ENCODE results near the gene ZNF638. TPM values are rescaled to one million over a fixed set of nuclear protein-coding genes. Genes with fewer than 3 reads are reported as not detected.
"Not testable (repeated sequence)": the region's sequence is repeated elsewhere in the genome, so short reads cannot be mapped to it uniquely, and the experiment has no call there.

The ZNF638 gene
- total RNA-seq, 1 donor from 2014 or later = 93.0 TPM

DNA sequence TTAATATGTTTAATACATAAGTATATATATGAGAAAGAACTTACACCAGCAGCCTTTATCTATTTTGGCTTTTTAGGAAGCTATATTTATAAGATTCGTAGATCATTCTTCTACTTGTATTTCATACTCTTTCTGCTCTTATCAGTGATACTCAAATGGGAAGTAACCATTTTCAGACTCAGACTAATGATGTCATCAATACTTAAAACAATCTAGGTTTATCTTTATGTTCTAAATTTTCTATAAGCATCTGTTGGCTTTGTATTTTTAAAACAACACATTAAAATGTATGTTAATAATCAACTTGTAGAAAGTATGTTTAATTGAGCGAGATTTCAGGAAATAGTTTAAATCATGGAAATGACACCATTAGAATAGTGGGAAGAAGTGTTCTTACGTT is 70.8 kb downstream of the ZNF638 start:
- DNase-seq (ENCODE audit: low read depth, low spot score) = no peak

DNA sequence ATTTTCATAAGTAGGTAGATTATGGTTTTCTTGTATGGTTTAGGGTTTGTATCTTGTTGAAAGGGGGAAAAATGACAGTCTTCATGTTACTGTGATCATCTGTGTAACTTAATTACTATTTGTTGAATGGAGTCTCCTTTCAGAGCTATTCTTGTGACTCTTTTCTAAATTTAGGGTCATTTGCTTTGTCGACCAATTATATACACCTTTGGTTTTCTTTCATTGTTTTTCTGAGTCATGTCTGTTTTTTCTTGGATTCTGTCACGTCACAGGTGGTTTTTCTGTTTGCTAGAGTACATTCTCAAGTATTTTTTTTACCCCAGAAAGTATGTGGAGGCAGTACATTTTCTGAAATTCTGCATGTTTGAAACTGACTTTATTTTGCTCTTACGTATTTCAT is 78.0 kb downstream of the ZNF638 start:
- no peak for DNase-seq (ENCODE audit: low read depth, low spot score)

DNA sequence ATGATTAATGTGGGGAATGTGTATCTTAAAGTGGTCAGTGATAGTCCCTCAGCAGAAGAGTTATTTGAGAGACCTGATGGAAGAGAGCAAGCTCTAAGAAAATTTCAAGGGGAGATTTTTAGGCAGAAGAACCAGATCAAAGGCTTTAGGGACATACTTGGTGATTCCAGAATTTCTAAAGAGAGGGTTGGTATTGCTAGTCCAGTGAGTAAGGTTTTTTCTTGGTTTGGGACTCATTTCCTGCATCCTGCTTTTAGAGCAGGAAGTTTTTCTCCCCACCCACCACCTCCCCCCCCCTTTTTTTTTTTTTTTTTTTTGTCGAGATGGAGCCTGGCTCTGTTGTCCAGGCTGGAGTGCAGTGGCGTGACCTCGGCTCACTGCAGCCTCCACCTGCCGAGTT is 79.1 kb downstream of the ZNF638 start:
- DNase-seq (ENCODE audit: low read depth, low spot score) = no peak

DNA sequence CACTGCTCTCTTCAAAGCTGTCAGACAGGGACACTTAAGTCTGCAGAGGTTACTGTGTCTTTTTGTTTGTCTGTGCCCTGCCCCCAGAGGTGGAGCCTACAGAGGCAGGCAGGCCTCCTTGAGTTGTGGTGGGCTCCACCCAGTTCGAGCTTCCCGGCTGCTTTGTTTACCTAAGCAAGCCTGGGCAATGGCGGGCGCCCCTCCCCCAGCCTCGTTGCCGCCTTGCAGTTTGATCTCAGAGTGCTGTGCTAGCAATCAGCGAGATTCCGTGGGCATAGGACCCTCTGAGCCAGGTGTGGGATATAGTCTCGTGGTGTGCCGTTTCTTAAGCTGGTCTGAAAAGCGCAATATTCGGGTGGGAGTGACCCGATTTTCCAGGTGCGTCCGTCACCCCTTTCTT is 85.3 kb downstream of the ZNF638 start:
- not testable (repeated sequence) for DNase-seq (ENCODE audit: low read depth, low spot score)

DNA sequence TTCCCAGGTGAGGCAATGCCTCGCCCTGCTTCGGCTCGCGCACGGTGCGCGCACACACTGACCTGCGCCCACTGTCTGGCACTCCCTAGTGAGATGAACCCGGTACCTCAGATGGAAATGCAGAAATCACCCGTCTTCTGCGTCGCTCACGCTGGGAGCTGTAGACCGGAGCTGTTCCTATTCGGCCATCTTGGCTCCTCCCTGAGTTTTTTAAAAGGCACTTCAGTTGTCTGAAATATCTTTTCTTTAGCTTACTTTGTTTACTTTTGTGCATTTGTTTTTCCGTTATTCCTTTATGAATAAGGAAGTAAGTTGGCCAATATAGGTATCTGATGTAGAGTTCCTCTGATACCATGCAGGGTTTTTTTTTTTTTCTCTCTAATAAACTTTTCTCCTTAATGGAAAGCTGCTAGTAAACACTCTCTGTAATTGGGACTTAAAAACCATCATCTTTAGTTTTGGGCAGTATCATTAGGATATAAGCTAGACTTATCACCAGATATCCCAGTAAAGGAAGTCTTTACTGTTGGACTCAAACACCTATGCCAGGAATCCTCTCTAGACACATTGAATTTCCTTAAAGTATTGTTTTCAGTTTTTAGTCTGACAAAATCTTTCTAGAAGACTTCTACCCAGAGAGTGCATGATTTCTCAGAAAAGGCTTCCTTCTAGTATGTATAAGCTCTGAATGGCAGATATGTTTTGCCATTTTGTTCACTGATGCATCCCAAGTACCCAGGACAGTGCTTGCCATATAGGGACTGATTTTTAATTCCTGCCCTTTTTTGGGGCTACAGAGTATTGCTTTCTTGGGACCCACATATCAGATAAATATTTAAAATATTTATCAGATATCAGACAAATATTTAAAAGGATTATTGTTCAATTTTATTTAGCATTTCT is 86.0 kb downstream of the ZNF638 start:
- DNase-seq (ENCODE audit: low read depth, low spot score) = no peak

DNA sequence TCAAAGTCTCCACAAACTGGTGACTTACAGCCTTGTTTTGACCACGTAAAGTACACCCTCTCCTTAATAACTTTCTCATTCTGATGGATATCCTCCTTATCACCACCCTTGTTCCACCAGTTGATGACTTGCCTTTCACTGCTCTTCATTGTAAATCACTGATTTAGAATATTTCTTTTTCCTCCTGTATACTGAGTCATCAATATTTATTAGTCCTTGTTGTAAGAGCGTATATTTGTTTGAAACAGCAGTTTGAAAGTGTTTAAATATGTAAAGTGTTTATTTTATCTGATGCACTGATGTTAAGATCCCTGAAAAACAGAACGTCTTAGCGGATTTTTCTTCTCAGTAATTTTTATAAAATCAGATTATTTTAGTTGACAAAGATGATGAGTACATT is 87.6 kb downstream of the ZNF638 start:
- DNase-seq (ENCODE audit: low read depth, low spot score) = no peak

DNA sequence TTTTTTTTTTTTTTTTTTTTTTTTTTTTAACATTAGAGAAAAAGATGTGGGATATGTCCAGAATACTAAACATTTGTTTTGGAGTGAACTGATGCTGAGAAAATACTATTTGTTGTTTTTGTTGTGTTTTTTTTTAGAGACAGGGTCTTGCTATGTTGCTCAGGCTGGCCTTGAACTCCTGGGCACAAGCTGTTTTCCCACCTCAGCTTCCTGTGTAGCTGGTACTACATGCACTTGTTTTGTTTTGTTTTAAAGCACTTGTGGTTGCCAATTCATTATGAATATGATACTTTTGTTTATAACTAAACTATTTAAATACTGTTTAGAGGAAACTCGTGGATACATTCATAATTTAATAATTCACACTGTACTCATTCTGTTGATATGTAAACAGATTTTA is 88.4 kb downstream of the ZNF638 start:
- DNase-seq (ENCODE audit: low read depth, low spot score) = no peak

DNA sequence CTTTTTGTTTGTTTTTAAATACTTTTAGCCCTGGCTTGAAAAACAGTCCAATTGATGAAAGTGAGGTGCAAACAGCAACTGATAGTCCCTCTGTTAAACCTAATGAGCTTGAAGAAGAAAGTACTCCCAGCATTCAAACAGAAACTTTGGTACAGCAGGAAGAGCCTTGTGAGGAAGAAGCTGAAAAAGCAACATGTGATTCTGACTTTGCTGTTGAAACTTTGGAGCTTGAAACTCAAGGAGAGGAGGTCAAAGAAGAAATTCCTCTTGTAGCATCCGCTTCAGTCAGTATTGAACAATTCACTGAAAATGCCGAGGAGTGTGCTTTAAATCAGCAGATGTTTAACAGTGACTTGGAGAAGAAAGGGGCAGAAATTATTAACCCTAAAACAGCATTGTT is 91.2 kb downstream of the ZNF638 start:
- DNase-seq (ENCODE audit: low read depth, low spot score) = no peak

DNA sequence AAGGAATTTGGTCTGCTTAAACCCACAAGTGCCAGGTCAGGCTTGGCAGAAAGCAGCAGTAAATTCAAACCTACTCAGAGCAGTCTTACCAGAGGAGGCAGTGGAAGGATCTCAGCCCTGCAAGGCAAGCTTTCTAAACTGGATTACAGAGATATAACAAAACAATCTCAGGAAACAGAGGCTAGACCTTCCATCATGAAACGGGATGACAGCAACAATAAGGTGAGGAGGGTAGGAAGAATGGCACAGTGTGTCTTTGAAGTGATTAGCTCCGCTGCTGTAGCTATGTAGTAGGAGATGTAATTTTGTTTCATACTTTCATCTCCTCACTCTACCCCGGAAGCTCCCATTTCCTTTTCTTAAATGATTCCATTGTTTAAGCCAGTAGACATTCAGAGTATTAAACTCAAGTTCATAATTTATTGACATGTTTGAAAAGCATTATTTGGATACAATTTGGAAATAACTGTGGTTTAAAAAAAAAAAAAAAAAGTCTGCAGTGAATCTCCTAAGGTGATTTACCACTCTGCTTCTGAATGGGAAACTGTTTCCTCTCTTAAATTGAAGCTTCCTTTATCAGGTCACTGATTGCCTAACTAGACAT is 92.3 kb downstream of the ZNF638 start:
- DNase-seq (ENCODE audit: low read depth, low spot score) = peak; percentile 71

DNA sequence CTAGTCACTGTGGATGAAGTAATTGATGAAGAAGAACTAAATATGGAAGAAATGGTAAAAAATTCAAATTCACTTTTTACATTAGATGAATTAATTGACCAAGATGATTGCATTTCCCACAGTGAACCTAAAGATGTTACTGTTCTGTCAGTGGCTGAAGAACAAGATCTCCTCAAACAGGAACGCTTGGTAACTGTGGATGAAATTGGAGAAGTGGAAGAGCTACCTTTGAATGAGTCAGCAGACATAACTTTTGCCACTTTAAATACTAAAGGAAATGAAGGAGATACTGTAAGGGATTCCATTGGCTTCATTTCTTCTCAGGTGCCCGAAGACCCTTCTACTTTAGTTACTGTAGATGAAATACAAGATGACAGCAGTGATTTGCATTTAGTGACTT is 95.1 kb downstream of the ZNF638 start:
- DNase-seq (ENCODE audit: low read depth, low spot score) = no peak

DNA sequence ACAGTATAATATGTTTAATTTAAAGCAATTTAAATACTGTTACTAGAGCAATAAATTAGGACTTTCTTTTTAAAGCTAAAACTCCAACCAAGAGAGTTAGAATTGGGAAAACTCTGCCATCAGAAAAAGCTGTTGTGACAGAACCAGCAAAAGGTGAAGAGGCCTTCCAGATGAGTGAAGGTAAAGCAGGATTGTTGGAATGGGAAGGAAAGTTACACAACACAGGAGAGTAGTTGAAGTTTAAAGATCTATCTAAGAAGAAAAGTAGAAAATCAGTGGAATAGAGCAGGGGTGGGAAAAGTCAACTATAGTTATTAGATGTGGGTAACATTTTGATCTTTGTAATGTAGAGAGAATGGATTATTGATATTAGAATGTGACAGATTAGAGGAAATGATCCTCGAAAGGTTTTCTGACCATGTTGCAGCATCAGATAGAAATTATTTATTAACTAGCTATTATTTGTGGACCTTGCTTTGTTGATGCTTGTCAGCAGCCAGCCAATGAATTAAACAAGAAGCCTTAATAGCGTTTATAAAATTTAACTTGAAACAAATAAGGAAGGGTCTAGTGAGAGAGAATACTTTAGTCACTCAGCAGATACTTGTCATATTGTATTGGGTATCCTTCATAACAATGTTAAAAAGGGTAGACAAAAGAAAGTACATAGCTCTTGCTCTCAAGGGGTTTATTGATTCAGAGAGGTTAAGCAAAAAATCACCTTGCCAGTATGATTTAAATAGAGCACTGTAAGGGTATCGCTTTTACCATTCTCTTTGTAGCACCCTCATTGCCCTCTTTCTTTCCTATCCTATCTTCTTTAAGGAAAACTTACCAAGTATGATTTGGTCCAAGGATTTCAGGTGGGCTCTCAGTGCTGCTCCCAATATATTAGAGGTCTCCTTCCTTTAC is 97.1 kb downstream of the ZNF638 start:
- DNase-seq (ENCODE audit: low read depth, low spot score) = no peak

DNA sequence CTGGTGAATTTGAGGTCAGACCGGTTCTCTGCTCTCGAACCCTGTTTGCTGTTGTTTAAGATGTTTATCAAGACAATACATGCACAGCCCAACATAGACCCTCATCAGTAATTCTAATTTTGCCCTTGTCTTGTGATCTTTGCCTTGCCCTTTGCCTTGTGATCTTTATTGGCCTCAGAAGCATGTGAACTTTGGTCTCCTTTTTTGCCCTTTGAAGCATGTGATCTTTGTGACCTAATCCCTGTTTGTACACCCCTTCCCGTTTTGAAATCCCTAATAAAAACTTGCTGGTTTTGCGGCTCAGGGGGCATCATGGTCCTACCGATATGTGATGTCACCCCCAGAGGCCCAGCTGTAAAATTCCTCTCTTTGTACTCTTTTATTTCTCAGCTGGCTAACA is 113.6 kb downstream of the ZNF638 start:
- not testable (repeated sequence) for DNase-seq (ENCODE audit: low read depth, low spot score)

DNA sequence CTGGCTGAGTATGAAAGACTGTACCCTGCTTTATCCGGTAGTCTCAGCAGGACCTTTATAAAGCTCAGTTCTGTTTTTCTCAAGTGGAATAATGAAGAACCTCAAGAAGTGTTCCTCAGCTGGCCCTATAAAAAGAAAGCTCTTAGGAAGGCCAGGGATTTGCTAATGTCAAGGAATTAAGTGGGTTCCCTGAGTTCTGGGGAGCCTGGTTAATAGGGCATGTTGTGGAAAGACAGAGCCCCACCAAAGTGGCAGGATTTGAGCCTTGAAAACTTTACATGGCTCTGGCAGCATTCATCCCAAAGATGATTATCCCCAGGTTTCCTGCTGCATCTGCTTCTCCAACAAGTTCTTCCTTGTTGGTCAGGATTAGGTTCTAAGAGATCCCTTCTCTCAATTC is 114.9 kb downstream of the ZNF638 start:
- no peak for DNase-seq (ENCODE audit: low read depth, low spot score)

DNA sequence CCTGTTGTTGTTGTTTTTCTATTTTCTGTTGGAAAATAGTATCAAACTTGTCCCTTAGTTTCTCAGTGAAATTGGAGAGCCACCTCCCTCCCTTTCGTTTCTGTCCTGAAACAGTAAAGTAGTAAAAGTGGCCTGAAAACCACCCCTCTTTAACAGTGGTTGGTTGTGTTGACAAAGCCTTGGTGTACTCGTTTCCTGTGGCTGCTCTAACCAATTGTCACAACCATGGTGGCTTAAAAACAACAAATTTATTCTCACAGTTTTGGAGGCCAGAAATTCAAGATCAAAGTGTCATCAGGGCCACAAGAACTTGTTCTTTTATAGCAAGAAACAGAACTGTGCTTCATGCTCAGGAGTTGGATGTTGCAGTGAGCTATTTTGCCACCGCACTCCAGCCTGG is 117.8 kb downstream of the ZNF638 start:
- DNase-seq (ENCODE audit: low read depth, low spot score) = no peak

DNA sequence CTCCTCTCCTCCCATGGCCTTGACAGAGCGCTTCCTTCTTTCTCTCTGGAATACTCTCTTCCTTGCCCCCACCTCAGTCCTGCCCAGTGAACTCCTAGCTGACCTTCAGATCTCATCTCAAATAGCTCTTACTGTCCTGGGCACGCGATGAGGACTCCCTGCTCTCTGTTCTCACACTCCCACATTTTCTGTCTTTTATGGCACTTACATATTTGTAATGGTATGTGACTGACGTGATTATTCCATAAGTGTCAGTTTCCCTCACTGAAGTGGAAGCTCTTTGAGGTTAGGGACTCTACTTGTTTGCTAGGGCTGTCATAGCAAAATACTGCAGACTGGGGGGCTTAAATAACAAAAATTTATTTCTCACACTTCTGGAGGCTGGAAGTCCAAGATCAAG is 120.1 kb downstream of the ZNF638 start:
- DNase-seq (ENCODE audit: low read depth, low spot score) = no peak

DNA sequence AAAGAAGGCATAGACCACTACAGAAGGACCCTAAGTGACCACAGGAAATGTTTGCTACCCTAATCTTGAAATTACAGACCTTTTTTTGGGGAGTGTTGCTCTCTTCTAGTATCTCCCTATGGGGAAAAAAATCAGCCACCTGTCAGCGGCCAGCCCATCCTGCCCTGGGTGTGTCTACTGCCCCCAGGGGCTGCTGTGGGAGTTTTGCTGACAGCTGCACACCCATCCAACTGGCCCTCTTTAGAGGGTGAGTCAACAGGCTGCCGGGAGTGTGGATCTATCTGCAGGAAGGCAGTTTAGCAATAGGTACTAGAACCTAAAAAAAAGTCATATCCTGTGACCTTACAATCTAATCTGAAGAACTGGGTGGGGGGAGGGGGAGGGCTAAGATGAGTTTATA is 121.0 kb downstream of the ZNF638 start:
- DNase-seq (ENCODE audit: low read depth, low spot score) = no peak

DNA sequence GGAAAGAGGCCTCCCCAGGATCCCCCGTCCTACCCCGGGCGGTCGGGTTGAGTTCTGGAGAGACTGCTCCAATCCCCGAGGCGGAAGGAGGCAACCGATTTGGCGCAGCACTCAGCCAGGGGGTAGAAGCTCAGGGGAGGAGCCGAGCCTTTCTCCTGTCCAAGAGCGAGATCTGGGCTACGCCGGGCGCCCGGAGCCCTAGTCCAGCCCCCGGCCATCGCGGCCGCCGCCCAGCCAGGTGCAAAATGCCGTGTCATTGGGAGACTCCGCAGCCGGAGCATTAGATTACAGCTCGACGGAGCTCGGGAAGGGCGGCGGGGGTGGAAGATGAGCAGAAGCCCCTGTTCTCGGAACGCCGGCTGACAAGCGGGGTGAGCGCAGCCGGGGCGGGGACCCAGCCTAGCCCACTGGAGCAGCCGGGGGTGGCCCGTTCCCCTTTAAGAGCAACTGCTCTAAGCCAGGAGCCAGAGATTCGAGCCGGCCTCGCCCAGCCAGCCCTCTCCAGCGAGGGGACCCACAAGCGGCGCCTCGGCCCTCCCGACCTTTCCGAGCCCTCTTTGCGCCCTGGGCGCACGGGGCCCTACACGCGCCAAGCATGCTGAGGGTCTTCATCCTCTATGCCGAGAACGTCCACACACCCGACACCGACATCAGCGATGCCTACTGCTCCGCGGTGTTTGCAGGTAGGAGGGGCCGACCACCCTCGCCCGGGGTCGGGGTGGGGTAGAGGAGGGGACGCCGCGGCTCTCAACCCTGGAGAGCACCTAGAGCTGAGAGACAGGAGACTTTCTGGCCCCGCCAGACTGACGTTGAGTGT is 122.0 kb downstream of the ZNF638 start, which contains the start of gene DYSF:
DYSF (plus strand) TSS at position 158 of the 817 bp plus-strand sequence.
- no peak for DNase-seq (ENCODE audit: low read depth, low spot score)

DNA sequence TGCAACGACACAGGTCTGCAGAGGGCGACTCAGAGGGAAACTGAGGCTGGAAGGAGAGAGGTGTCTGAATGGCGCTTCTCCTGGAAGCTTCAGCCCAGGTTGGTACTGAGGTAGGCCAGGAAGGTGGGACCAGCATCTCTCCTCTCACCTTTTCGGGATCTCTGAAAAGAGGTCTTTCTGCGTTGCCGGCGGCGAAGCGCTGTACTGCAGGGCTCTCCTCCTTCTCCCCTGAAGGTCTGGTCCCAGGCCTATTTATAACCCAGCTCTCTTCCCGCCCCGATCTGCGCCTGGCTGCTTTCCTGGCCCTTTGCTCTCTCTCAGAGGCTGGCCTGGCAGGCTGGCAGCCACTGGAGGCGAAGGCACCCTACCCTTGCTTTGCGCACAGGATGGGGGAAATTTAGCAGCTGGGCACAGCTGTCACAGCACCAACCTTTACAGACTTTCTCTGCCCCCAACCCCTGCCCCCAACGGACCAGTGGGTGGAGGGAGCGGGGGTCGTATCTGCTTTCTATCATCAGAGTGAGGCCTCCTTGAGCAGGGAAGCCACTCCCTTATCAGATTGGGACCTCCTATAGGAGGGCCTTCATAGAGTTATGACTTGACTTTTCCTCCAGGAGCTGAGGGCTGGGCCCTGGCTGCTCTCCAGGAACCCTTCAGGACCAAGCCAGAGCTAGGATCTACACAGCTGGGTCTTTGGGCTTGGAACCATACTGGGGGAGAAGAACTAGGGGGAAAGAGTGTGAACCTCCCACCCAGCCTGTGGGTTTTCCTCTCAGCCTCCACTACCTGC is 122.8 kb downstream of the ZNF638 start:
- no peak for DNase-seq (ENCODE audit: low read depth, low spot score)

DNA sequence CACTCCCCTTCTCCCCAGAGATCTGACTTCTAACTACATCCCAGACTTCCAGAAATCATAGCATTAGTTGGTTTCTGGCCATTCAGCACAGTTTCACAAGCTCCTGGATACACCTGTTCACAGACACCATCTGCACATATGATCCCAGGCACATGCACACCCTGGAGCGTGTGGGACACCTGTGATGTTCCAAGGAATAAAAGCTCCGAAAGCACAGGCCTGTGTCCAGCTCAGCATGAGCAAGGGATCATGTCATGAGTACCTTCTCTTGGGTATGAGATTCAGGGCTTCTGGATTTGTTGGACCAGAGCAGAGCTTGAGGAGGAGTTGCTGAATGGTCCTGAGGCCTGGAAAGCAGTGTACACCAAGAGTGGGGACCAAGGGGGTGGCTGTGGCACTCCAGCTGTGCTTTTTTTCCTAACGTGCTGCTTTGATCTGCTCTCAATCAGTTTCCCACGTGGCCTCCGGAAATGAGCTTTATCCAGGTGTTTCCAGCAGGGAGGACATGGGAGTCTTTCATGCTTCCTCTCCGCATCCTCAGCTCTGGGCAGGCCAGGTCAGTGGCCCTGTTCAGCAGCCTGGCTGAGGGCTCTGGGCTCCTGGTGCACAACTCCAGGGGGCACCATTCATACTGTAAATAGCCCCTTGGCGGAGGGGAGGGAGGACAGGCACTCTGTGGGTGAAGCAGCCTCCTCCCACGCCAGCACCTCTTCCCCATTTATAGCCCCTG is 123.6 kb downstream of the ZNF638 start:
- no peak for DNase-seq (ENCODE audit: low read depth, low spot score)

Data from pulmonary artery endothelial cell (primary cell).